Measurements from ENCODE around the gene PLEK.
"Not testable (repeated sequence)": the region's sequence is repeated elsewhere in the genome, so short reads cannot be mapped to it uniquely, and the experiment has no call there.

Gene PLEK

DNA sequence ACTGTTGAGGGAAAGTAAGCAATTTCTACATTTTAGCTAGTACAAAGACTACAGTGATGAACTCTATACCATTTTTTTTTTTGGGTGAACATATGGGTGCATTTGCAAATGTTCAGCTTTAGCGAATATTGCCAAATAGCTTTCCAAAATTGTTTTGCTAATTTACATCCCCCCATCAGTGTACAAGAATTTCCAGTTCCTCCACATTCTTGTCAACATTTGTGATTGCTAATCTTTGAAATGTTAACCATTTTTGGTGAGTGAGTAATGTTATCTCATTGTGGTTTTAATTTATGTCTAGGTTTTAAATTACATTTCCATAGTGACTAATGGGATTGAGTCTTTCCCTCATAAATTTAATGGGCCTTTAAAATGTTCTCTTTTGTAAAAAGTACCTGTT lies 28.9 kb upstream of the PLEK start:
- no peak overlapping the region for H3K4me3 ChIP-seq (ENCODE audit: low read depth, low read length)
- no peaks in the 10 kb centered on the region for H3K36me3 ChIP-seq (ENCODE audit: control insufficient read depth, insufficient read depth, low read length)
- H3K9me3 ChIP-seq (ENCODE audit: control insufficient read depth, insufficient read depth, low read length), result no peaks in the 10 kb centered on the region
- no peaks in the 10 kb centered on the region for H3K4me1 ChIP-seq (ENCODE audit: control insufficient read depth, insufficient read depth, low read length)
- no peaks in the 10 kb centered on the region for H3K27me3 ChIP-seq (ENCODE audit: control insufficient read depth, insufficient read depth, low read length)
- no peak overlapping the region for H3K9ac ChIP-seq (ENCODE audit: low read depth, low read length)

DNA sequence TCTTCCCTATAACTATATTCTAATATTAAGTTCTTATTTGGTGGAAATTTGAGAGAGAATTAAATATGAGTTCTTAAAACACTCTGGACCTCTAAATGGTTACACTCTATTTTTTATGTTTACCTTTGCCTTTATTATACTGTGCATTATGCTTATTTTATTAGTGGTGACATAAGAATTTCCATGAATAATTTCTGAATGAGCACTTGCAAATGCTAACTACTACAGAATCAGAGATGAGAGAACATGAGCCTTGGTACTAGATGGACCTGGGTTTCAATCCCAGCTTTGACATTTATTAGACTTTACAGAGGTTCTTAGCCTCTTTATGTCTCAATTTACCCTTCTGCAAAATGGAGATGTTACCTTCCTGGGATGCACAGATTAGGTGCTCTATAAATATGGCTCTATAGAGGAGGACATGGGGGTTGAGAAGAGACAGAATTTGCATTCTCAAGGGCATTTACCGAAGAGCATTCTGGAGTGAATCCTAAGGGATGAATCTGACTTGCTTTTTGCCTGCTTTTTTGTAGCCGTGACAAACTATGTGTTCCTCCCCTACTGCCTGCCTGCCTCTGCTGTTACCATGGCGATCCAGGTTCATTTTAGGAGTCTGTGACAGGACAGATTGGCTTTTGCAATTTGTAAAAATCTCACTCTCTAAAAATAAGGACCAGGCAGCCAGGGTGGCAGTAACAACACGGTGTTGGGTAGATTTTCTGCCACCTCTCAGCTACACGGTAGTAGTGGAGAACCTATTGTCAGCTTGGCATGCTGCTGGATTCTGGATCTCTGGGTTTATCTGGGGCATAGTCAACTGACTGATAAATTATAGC lies 24.6 kb upstream of the PLEK start:
- H3K9me3 ChIP-seq (ENCODE audit: control insufficient read depth, insufficient read depth, low read length), result no peaks in the 10 kb centered on the region
- no peaks in the 10 kb centered on the region for H3K36me3 ChIP-seq (ENCODE audit: control insufficient read depth, insufficient read depth, low read length)
- H3K4me3 ChIP-seq (ENCODE audit: low read depth, low read length), result no peak overlapping the region
- no peaks in the 10 kb centered on the region for H3K27me3 ChIP-seq (ENCODE audit: control insufficient read depth, insufficient read depth, low read length)
- H3K9ac ChIP-seq (ENCODE audit: low read depth, low read length), result no peak overlapping the region
- peaks cover 2% of the 10 kb centered on the region for H3K4me1 ChIP-seq (ENCODE audit: control insufficient read depth, insufficient read depth, low read length)

DNA sequence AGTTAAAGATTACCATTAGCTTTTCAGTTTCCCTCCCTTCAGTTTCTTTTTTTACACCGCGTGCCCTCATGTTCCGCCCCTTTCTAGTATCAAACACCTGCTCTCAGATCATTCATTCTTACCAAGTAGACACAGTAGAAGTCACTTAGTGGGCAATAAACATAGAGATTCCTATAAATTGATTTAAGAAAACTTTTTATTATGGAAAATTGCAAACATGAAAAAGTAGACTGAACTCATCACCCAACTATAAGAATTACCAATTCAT lies 24.1 kb upstream of the PLEK start:
- Histone ChIP-seq H3K9me3 (ENCODE audit: control insufficient read depth, insufficient read depth, low read length) (no peaks in the 10 kb centered on the region), H3K36me3 (ENCODE audit: control insufficient read depth, insufficient read depth, low read length) (no peaks in the 10 kb centered on the region), H3K9ac (ENCODE audit: low read depth, low read length) (no peak overlapping the region), H3K4me3 (ENCODE audit: low read depth, low read length) (no peak overlapping the region), H3K27me3 (ENCODE audit: control insufficient read depth, insufficient read depth, low read length) (no peaks in the 10 kb centered on the region), H3K4me1 (ENCODE audit: control insufficient read depth, insufficient read depth, low read length) (peaks cover 2% of the 10 kb centered on the region)

DNA sequence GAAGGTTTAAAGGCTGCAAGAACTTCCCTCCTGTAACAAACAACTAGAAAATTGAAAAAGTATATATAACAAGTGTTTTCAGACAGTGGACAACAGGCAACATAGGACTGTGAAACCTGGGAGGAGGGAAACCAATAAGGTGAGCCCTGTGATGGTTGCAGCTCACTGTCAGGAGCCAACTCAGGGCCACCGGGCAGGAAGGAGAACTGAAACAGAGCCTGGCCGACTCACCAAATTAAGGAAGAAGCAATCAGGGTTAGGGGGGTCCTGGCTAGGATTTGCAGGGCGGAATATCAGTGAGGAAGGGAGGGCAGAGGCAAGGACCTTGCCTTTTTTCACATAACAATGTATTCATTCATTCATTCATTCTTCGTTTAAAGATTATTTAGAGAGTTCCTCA lies 23.5 kb upstream of the PLEK start:
- no peak overlapping the region for H3K9ac ChIP-seq (ENCODE audit: low read depth, low read length)
- peaks cover 2% of the 10 kb centered on the region for H3K4me1 ChIP-seq (ENCODE audit: control insufficient read depth, insufficient read depth, low read length)
- no peaks in the 10 kb centered on the region for H3K36me3 ChIP-seq (ENCODE audit: control insufficient read depth, insufficient read depth, low read length)
- no peak overlapping the region for H3K4me3 ChIP-seq (ENCODE audit: low read depth, low read length)
- no peaks in the 10 kb centered on the region for H3K27me3 ChIP-seq (ENCODE audit: control insufficient read depth, insufficient read depth, low read length)
- no peaks in the 10 kb centered on the region for H3K9me3 ChIP-seq (ENCODE audit: control insufficient read depth, insufficient read depth, low read length)

DNA sequence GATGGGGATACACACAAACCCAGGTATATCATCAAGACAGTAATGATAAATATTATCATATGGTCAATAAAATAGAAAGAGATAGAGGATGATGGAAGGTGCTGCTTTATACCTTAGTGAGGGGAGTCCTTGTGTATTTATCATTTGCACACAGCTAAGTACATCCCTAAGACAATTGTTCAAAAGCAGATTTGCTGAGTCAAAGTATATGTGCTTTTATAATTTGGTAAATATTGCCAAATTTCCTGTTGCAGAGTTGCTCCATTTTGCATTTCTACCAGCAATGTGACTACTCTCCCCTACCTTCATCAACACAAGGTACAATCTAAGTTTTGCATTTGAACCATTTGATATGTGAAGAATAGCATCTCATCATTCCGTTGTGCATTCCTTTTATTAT lies 22.6 kb upstream of the PLEK start:
- Histone ChIP-seq H3K27me3 (ENCODE audit: control insufficient read depth, insufficient read depth, low read length) (no peaks in the 10 kb centered on the region), H3K4me3 (ENCODE audit: low read depth, low read length) (no peak overlapping the region), H3K9me3 (ENCODE audit: control insufficient read depth, insufficient read depth, low read length) (no peaks in the 10 kb centered on the region), H3K4me1 (ENCODE audit: control insufficient read depth, insufficient read depth, low read length) (peaks cover 2% of the 10 kb centered on the region), H3K36me3 (ENCODE audit: control insufficient read depth, insufficient read depth, low read length) (no peaks in the 10 kb centered on the region), H3K9ac (ENCODE audit: low read depth, low read length) (no peak overlapping the region)

DNA sequence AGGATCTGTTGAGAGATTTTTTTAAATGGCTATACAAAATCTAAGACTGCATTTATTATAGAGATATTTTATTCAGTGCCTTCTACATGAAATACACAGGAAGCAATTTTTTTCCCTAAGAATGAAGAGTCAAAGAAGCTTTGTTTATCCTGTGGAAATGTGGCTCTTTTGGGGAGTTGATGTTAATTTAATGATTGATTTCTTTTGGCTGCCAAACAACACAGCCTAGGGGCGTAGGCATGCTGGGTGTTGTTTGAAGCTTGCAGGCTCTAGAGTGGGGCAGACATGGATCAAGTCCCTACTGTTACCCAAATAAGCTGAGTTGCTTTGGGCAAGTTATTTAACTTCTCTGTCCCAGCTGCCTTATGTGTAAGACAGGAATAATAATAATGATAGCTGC lies 21.1 kb upstream of the PLEK start:
- Histone ChIP-seq H3K4me3 (ENCODE audit: low read depth, low read length) (no peak overlapping the region), H3K4me1 (ENCODE audit: control insufficient read depth, insufficient read depth, low read length) (peaks cover 2% of the 10 kb centered on the region), H3K9ac (ENCODE audit: low read depth, low read length) (no peak overlapping the region), H3K27me3 (ENCODE audit: control insufficient read depth, insufficient read depth, low read length) (no peaks in the 10 kb centered on the region), H3K9me3 (ENCODE audit: control insufficient read depth, insufficient read depth, low read length) (no peaks in the 10 kb centered on the region), H3K36me3 (ENCODE audit: control insufficient read depth, insufficient read depth, low read length) (no peaks in the 10 kb centered on the region)

DNA sequence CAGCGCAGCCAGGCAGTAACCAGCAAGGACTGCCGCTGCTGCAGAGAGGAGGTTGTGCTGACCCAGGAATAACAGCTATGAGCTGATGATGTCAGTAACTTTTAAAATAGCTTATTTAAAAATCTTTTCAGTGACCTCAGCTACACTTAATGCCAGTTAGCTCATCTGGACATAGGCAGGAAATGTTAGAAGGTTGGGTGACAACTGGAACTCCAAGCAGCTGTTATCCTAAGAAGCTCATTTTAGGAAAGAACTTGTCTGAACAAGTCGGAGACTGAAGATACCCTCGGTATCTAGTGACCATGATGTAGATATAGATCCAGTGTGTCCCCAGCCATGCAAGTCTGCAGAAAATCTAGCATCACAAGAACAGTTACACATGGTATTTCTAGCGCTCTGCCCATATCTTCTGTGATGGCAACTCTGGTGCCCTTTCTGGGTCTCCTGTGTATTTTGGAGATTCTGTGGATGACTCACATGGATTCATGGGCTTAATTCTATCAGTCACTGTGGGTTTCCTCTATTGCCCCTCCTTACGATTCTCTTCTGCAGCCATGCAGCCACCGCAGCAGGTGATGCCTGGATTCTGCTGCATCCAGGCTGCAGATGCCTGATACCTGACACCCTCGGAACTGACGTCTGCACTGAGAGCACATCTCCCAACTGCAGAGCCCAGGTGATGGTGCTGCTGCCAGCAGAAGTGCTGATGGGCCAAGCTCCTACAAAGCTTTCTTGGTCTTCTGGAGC lies 19.8 kb upstream of the PLEK start:
- Histone ChIP-seq H3K4me3 (ENCODE audit: low read depth, low read length) (no peak overlapping the region), H3K27me3 (ENCODE audit: control insufficient read depth, insufficient read depth, low read length) (no peaks in the 10 kb centered on the region), H3K9me3 (ENCODE audit: control insufficient read depth, insufficient read depth, low read length) (no peaks in the 10 kb centered on the region), H3K4me1 (ENCODE audit: control insufficient read depth, insufficient read depth, low read length) (peaks cover 2% of the 10 kb centered on the region), H3K36me3 (ENCODE audit: control insufficient read depth, insufficient read depth, low read length) (no peaks in the 10 kb centered on the region), H3K9ac (ENCODE audit: low read depth, low read length) (no peak overlapping the region)

DNA sequence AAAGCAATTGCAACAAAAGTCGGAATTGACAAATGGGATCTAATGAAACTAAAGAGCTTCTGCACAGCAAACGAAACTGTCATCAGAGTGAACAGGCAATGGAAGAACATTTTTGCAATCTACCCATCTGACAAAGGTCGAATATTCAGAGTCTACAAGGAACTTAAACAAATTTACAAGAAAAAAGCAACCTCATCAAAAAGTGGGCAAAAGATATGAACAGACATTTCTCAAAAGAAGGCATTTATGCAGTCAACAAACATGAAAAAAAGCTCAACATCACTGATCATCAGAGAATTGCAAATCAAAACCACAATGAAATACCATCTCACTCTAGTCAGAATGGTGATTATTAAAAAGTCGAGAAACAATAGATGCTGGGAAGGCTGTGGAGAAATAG lies 16.0 kb upstream of the PLEK start:
- not testable (repeated sequence) for H3K4me3 ChIP-seq (ENCODE audit: low read depth, low read length); H3K9ac ChIP-seq (ENCODE audit: low read depth, low read length); H3K9me3 ChIP-seq (ENCODE audit: control insufficient read depth, insufficient read depth, low read length); H3K4me1 ChIP-seq (ENCODE audit: control insufficient read depth, insufficient read depth, low read length); H3K27me3 ChIP-seq (ENCODE audit: control insufficient read depth, insufficient read depth, low read length); H3K36me3 ChIP-seq (ENCODE audit: control insufficient read depth, insufficient read depth, low read length)

DNA sequence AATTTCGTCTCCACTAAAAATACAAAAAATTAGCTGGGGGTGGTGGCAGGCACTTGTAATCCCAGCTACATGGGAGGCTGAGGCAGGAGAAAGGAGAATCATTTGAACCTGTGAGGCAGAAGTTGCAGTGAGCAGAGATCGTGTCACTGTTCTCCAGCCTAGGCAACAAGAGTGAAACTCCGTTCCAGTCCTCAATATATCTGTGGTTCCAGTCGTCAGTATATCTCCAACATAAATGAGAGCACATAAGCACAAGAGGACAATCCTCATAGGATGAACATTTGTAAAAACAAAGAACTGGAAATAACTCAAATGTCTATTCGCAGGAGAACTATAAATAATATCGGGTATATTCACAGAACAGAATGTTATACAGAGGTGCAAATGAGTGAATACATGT lies 13.1 kb upstream of the PLEK start:
- Histone ChIP-seq H3K9me3 (ENCODE audit: control insufficient read depth, insufficient read depth, low read length) (no peaks in the 10 kb centered on the region), H3K36me3 (ENCODE audit: control insufficient read depth, insufficient read depth, low read length) (no peaks in the 10 kb centered on the region), H3K9ac (ENCODE audit: low read depth, low read length) (no peak overlapping the region), H3K4me3 (ENCODE audit: low read depth, low read length) (no peak overlapping the region), H3K4me1 (ENCODE audit: control insufficient read depth, insufficient read depth, low read length) (no peaks in the 10 kb centered on the region), H3K27me3 (ENCODE audit: control insufficient read depth, insufficient read depth, low read length) (no peaks in the 10 kb centered on the region)

DNA sequence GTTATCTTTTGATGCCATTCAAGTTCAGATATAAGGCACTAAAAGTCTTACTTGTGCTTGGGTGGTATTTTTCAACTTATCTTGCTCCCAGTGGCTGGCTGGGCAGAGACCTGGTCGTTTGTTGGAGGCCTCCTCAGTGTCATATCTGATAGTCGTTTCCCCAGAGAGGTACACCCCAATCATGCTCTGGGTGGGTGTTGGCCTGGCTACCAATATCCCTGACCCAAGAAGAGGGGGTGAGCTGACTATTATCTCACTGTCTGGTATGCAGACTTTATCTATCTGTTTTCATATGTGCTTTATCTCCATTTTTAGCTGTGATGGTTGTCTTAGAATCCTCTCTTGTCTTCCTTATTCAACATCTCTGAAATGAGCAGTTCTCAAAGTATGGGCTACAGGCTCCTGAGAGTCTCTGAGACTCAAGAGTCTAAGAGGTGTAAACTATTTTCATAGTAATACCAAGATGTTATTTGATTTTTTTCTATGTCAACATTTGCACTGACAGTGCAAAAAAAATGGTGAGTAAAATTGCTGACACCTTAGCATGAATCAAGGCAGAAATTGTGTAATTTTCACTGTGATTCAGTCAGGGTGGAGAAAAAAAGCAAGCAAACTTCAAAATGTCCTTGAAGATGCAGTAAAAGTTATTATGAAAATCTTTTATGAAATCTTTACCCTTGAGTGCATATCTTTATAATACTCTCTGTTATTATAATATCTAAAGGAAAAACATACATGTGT lies 12.3 kb upstream of the PLEK start:
- H3K36me3 ChIP-seq (ENCODE audit: control insufficient read depth, insufficient read depth, low read length), result no peaks in the 10 kb centered on the region
- no peaks in the 10 kb centered on the region for H3K4me1 ChIP-seq (ENCODE audit: control insufficient read depth, insufficient read depth, low read length)
- no peak overlapping the region for H3K4me3 ChIP-seq (ENCODE audit: low read depth, low read length)
- no peaks in the 10 kb centered on the region for H3K27me3 ChIP-seq (ENCODE audit: control insufficient read depth, insufficient read depth, low read length)
- H3K9ac ChIP-seq (ENCODE audit: low read depth, low read length), result no peak overlapping the region
- no peaks in the 10 kb centered on the region for H3K9me3 ChIP-seq (ENCODE audit: control insufficient read depth, insufficient read depth, low read length)

DNA sequence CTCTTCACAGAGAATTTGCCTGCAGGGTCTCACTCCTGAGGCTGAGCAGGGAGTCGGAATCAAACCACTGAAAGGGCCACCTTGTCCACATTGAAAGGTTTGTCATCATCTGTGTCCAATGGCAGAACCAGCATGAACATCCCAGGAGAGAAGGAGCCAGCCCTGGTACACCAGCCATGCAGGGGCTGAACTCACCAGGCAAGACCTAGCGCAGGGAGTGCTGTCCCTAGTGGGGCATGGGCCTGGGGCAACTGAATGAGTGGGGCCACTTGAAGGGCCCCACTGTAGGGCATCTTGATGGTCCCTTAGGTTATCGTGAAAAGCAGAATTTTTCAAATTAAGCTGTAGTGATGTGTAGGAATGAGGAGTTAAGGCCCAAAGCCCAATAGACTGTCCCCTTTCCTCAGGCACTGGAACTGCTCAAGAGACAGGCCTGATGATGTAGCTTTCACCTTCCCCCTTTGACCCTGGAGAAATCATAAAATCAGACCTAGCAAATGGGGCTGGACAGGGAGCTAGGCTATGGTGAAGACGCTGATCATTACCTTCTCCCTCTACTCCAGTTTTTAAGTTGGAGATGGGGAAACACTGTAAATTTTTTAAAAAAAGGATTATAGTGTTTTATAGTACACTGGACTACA lies 8.4 kb upstream of the PLEK start:
- H3K9me3 ChIP-seq (ENCODE audit: control insufficient read depth, insufficient read depth, low read length), result no peaks in the 10 kb centered on the region
- no peak overlapping the region for H3K4me3 ChIP-seq (ENCODE audit: low read depth, low read length)
- no peaks in the 10 kb centered on the region for H3K36me3 ChIP-seq (ENCODE audit: control insufficient read depth, insufficient read depth, low read length)
- no peak overlapping the region for H3K9ac ChIP-seq (ENCODE audit: low read depth, low read length)
- no peaks in the 10 kb centered on the region for H3K4me1 ChIP-seq (ENCODE audit: control insufficient read depth, insufficient read depth, low read length)
- no peaks in the 10 kb centered on the region for H3K27me3 ChIP-seq (ENCODE audit: control insufficient read depth, insufficient read depth, low read length)

All from iPS-15b (cell line).